Ectodermal cell (in vitro differentiated cells): ENCODE results near the gene KCNMB2. TPM values are rescaled to one million over a fixed set of nuclear protein-coding genes. Genes with fewer than 3 reads are reported as not detected.

Source experiments
- H3K27ac ChIP-seq: 2 replicates; pipeline ENCODE4 v1.7.0; 2013; ENCODE audit warnings: mild to moderate bottlenecking, low read depth, low read length; ENCODE audit not compliant: insufficient read depth, poor library complexity, severe bottlenecking
- H3K27me3 ChIP-seq: 2 replicates; pipeline ENCODE4 v1.7.0; 2013; ENCODE audit warnings: mild to moderate bottlenecking, low read length; ENCODE audit not compliant: insufficient read depth, control insufficient read depth, poor library complexity, severe bottlenecking
- H3K36me3 ChIP-seq: one replicate; pipeline ENCODE4 v1.7.0; 2013; ENCODE audit warnings: low read length; ENCODE audit not compliant: control insufficient read depth, insufficient read depth
- H3K4me1 ChIP-seq: one replicate; pipeline ENCODE4 v1.7.0; 2013; ENCODE audit warnings: low read length; ENCODE audit not compliant: control insufficient read depth, insufficient read depth
- H3K4me3 ChIP-seq: 2 replicates; pipeline ENCODE4 v1.7.0; 2013; ENCODE audit warnings: low read depth, low read length, control low read depth; ENCODE audit not compliant: insufficient read depth
- H3K9me3 ChIP-seq: 2 replicates; pipeline ENCODE4 v1.7.0; 2013; ENCODE audit warnings: mild to moderate bottlenecking, low read length, moderate library complexity; ENCODE audit not compliant: control insufficient read depth
- WGBS, 2 experiments: methylation state at CpG; one replicate each; pipeline ENCODE4 v1.1.7; 2013; ENCODE audit warnings: missing lambda C conversion rate in 2 of 2; 5-methylcytosine and 5-hydroxymethylcytosine counted together
- polyA plus RNA-seq, 4 experiments: library from polyadenylated mRNA; stranded (reverse); fragments of 50-300 nt; gene quantifications; one replicate each; pipeline ENCODE4 v1.2.3, GENCODE V29; 2013

Gene KCNMB2
- 0.52 TPM for polyA plus RNA-seq (2013, experiment 1 of 4)
- not detected for polyA plus RNA-seq (2013, experiment 2 of 4)
- polyA plus RNA-seq (2013, experiment 3 of 4) = not detected
- polyA plus RNA-seq (2013, experiment 4 of 4) = 0.16 TPM

GRCh38 chr3:178536211-178537079 is at the start of gene KCNMB2:
KCNMB2 (plus strand) TSS chr3:178536436.
- peak within 1 kb of the TSS; percentile 27 for H3K4me3 ChIP-seq
- no peak within 1 kb of the TSS for H3K27ac ChIP-seq
- H3K9me3 ChIP-seq = no peaks in the 10 kb centered on the region
- peaks cover 8% of the 10 kb centered on the region for H3K27me3 ChIP-seq
- no peaks in the 10 kb centered on the region for H3K4me1 ChIP-seq
- 13 to 18% methylated on average over 17 to 19 of the region's 19 CpGs for WGBS, 2 experiments
- H3K36me3 ChIP-seq = no peaks in the 10 kb centered on the region

- Histone ChIP-seq H3K4me1 (no peaks in the 10 kb centered on the region), H3K9me3 (no peaks in the 10 kb centered on the region), H3K27ac (no peak overlapping the region), H3K36me3 (no peaks in the 10 kb centered on the region), H3K27me3 (no peaks in the 10 kb centered on the region), H3K4me3 (no peak overlapping the region)
These were observed 49.3 kb upstream of the KCNMB2 start for GRCh38 chr3:178486903-178487302.

- H3K27me3 ChIP-seq = no peaks in the 10 kb centered on the region
- no peaks in the 10 kb centered on the region for H3K36me3 ChIP-seq
- no peaks in the 10 kb centered on the region for H3K4me1 ChIP-seq
- no peak overlapping the region for H3K4me3 ChIP-seq
- 98 to 100% methylated on average over 2 to 3 of the region's 3 CpGs for WGBS, 2 experiments
- H3K9me3 ChIP-seq = no peaks in the 10 kb centered on the region
- no peak overlapping the region for H3K27ac ChIP-seq
These were observed 48.5 kb upstream of the KCNMB2 start for GRCh38 chr3:178487752-178488151.

- 100% methylated on average over 1 of the region's 3 CpGs for WGBS, 2 experiments
- Histone ChIP-seq H3K27ac (no peak overlapping the region), H3K27me3 (no peaks in the 10 kb centered on the region), H3K9me3 (no peaks in the 10 kb centered on the region), H3K4me1 (no peaks in the 10 kb centered on the region), H3K36me3 (no peaks in the 10 kb centered on the region), H3K4me3 (no peak overlapping the region)
These were observed 44.5 kb upstream of the KCNMB2 start for GRCh38 chr3:178491751-178492150.

- Histone ChIP-seq H3K9me3 (no peaks in the 10 kb centered on the region), H3K4me1 (no peaks in the 10 kb centered on the region), H3K27ac (no peak overlapping the region), H3K36me3 (no peaks in the 10 kb centered on the region), H3K4me3 (no peak overlapping the region), H3K27me3 (no peaks in the 10 kb centered on the region)
- 50 to 76% methylated on average over 2 to 3 of the region's 3 CpGs for WGBS, 2 experiments
These were observed 43.7 kb upstream of the KCNMB2 start for GRCh38 chr3:178492491-178492890.

GRCh38 chr3:178494386-178494785 is 41.9 kb upstream of the KCNMB2 start:
- Histone ChIP-seq H3K27ac (no peak overlapping the region), H3K4me1 (no peaks in the 10 kb centered on the region), H3K36me3 (no peaks in the 10 kb centered on the region), H3K9me3 (no peaks in the 10 kb centered on the region), H3K27me3 (no peaks in the 10 kb centered on the region), H3K4me3 (no peak overlapping the region)
- whole genome bisulfite sequencing, 2 experiments = 78 to 79% methylated on average over 6 of the region's 6 CpGs

GRCh38 chr3:178496911-178497310 is 39.3 kb upstream of the KCNMB2 start:
- WGBS, 2 experiments = 92 to 97% methylated on average over 1 of the region's 1 CpG
- Histone ChIP-seq H3K9me3 (no peaks in the 10 kb centered on the region), H3K27ac (no peak overlapping the region), H3K27me3 (no peaks in the 10 kb centered on the region), H3K4me3 (no peak overlapping the region), H3K4me1 (no peaks in the 10 kb centered on the region), H3K36me3 (no peaks in the 10 kb centered on the region)

GRCh38 chr3:178498871-178499270 is 37.4 kb upstream of the KCNMB2 start:
- 95 to 97% methylated on average over 2 of the region's 2 CpGs for WGBS, 2 experiments
- Histone ChIP-seq H3K4me3 (no peak overlapping the region), H3K36me3 (no peaks in the 10 kb centered on the region), H3K27me3 (no peaks in the 10 kb centered on the region), H3K4me1 (no peaks in the 10 kb centered on the region), H3K27ac (no peak overlapping the region), H3K9me3 (no peaks in the 10 kb centered on the region)

GRCh38 chr3:178500631-178501030 is 35.6 kb upstream of the KCNMB2 start:
- no peaks in the 10 kb centered on the region for H3K9me3 ChIP-seq
- no peaks in the 10 kb centered on the region for H3K27me3 ChIP-seq
- H3K27ac ChIP-seq = no peak overlapping the region
- no peaks in the 10 kb centered on the region for H3K36me3 ChIP-seq
- H3K4me1 ChIP-seq = no peaks in the 10 kb centered on the region
- no peak overlapping the region for H3K4me3 ChIP-seq
- 93 to 96% methylated on average over 9 of the region's 9 CpGs for WGBS, 2 experiments

- Histone ChIP-seq H3K36me3 (no peaks in the 10 kb centered on the region), H3K27ac (no peak overlapping the region)
- 93 to 100% methylated on average over 1 to 2 of the region's 2 CpGs for WGBS, 2 experiments
These were observed 32.1 kb upstream of the KCNMB2 start for GRCh38 chr3:178504128-178504527.

More at GRCh38 chr3:178504128-178504527, 32.1 kb upstream of the KCNMB2 start:
- Histone ChIP-seq H3K4me3 (no peak overlapping the region), H3K27me3 (no peaks in the 10 kb centered on the region), H3K4me1 (no peaks in the 10 kb centered on the region), H3K9me3 (no peaks in the 10 kb centered on the region)
